ENCODE results near the gene CYP21A2.

The CYP21A2 gene

DNA sequence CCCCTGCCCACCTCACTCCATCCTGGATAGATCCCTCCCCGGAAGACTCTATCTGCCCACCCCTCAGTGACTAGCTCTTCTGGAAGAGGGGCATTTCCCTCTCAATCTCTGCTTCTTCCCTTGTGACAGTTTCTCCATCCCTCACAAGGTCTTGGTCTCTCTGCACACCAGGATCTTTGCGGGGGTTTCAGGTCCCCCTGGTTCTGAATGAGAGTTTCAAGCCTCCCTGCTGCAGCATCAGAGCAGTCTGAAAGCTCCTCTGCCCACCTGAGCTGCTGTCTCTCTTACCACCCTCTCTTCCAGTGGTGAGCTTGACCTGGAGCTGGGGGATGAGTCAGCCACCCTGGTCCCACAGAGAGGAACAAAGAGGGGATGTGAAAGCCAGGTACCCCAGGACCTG lies 46.6 kb downstream of the CYP21A2 start:
- DNase-seq = no peak

DNA sequence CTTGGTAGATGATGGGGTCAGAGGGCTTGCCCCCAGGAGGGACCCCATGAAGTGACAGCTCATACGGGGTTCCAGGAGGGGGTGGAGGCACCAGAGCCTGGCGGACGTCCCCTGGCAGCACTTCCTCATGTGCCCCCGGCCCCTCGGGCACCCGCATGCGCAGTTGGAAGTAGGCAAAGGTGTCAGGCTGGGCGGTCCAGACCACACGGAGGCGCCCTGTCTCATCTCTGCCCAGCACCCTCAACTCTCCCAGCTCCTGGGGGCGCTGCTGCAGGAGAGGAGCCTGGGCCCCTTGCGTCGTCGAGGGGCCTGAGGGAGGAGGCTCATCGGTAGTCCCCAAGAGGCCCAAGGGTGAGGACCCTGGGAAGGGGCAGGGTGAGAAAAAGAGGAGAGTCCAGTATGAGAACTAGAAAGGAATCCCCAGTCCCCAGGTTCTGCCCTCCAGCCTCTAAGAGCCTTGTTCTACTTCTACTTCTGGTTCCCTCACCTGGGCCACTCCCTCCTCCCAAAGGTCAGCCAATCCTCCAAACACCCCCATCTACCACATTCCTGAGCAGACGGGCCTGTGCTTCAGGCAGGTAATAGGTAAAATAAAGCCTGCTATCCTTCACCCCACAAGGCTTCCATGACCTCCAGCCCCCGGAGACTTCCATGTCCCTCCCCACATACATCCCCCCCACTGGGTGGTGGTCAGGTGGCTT lies 47.7 kb downstream of the CYP21A2 start:
- no peak for DNase-seq

DNA sequence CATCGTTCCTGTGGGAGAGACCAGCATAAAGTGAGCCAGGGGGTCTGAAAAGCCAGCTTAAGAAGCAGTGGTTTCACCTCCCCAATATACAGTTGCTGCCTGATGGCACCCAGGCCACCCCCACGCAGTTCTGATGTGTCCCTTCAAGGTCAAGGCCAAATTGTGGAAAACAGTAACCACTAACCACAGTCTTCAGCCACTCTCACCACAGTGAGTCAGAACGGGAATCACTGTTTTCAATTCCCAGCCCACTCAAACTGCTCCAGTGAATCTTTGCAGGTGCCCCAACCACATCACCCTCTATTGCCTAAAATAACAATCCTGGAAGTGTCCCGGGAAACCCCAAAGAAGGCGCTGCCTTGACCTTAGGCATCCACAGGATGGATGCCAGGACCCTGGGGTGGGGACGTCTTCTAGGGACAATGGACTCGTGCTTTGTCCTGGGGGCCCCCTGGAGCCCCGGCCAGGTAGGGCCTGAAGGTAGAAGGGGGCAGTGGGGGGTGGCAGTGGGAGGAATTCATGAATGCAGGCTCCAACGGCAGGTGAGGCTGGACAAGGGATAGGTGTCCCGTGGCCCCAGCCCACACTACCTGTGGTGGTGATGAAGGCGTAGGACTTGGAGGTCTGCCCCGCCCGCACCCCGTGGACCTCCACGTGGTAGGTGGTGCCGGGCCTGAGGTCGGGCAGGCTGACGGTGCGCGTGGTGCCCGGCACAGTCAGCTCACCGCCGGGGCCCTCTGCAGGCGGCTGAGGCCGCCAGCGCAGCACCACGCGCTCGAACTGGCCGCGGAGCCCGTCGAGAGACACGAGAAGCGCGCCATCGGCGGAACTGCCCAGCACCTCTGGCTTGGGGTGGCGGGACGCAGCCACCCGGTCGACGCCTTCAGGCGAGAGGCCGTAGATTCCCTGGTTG lies 48.7 kb downstream of the CYP21A2 start:
- no peak for DNase-seq

DNA sequence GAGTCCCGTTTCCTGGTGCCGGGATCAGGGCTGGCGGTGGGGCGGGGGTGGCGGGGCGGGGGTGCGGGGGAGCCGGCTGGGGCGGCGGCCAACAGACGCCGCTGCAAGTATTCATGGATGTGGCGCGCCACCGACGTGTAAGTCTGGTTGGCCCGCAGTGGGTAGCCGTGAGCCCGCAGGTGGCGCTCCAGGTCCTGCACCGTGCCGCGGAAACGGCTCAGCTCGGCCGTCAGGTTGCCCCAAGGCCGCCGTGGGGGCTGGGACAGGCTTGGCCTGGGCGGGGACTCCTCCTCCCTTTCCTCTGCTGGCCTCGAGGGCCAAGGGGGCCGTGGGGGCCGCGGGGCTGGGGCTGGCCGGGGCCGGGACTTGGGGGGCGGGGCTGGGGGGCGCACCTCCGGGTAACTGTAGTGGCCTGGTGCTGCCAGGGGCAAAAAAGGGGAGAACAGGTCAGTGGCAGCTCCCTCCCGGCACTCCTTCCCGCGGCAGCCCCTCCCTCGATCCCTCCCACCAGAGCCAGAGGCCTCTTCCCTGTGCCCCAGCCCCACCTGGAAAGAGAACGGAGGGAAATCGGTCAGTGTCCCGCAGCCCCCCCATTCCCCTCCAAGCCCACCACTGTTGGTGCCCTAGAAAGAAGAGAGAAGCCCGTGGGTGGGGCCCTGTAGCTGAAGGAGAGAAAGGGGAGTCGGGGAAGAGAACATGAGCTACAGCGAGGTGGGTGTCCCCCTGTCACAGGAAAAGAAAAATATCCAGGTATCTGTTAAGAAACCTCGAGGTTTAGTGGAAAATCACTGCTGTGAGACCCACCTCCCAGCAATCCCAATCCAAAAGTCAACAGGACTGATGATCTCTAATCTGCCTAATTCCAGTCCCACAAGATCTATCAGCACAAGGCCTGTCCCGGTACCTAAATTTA lies 49.6 kb downstream of the CYP21A2 start:
- DNase-seq = peak; percentile 54

DNA sequence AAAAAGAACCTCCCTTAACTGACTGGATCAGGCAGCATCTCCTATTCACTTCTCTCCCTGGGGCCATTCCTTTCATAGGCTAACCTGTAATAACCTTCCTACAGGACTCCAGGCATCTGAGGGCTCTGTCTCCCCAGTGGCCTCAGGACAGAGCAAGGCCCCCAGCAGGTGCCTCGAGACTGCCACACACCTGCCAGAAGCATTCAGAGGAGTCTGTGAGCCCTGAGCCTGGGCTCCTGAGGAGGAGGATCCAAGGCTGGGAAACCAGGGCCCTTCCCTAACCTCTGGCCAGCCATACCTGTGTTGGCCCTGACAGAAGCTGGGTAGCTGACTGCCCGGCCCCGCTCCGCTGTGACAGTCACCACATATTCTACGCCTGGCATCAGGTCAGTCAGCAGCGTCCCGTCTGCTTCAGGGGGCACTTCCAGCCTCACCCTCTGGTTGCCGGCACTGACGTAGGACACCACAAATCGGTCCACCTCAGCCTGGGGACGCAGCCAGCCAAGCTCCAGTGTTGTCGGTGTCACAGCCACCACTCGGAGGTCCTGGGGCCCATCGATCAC lies 50.4 kb downstream of the CYP21A2 start:
- DNase-seq = no peak

DNA sequence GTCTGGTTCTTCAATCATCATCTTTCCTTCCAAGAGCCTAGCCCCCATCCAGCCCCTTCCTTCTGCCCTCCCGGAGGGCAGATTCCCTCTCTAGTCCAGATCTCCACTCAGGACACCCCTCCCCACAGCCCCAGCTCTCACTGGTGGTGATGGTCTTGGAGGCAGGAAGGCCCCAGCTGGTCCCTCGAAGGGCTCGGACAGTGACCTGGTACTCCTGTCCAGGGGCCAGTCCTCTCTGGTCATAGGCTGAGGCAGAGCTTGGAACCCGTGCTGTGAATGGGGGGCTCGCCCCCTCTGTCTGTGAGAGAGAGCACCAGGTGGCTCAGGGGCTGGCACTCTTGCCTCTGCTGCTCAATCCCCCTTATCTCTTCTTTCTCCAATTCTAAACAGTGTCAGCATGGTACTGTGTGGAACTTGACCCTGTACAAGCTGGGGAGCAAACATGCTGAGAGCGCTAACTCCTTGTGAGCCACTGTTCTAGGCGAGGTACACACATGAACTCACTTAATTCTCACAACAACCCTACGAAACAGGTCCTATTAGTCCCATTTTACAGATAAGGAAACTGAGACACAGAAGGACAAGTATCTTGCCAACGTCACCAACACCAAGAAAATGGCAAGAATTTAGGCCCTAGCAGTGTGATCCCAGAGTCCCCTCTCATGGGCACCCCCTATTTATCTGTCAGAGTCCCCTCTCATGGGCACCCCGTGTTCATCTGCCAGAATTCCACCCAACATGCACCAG lies 51.0 kb downstream of the CYP21A2 start:
- DNase-seq = no peak
